HFFc6 (cell line): ENCODE measurements around the gene DMRTB1. TPM values are rescaled to one million over a fixed set of nuclear protein-coding genes. Genes with fewer than 3 reads are reported as not detected.

Experiments
- DNase-seq: peaks from one replicate; pipeline ENCODE4 v3.0.0-alpha.2; 2018
- H3K27ac Mint-ChIP-seq: 2 replicates; pipeline ENCODE4 v1.8.0; 2020; ENCODE audit warnings: mild to moderate bottlenecking, mixed read lengths
- H3K27me3 Mint-ChIP-seq: 2 replicates; pipeline ENCODE4 v1.8.0; 2021; ENCODE audit warnings: mild to moderate bottlenecking, moderate library complexity, mixed read lengths; ENCODE audit not compliant: insufficient read depth
- H3K36me3 Mint-ChIP-seq: 2 replicates; pipeline ENCODE4 v1.8.0; 2021; ENCODE audit warnings: low read depth, mixed read lengths
- H3K4me1 Mint-ChIP-seq: 2 replicates; pipeline ENCODE4 v1.8.0; 2020; ENCODE audit warnings: low read depth, mixed read lengths
- H3K4me3 Mint-ChIP-seq: 2 replicates; pipeline ENCODE4 v1.8.0; 2020; ENCODE audit warnings: mild to moderate bottlenecking, moderate library complexity, mixed read lengths
- H3K9me3 Mint-ChIP-seq: 2 replicates; pipeline ENCODE4 v1.8.0; 2020; ENCODE audit warnings: mild to moderate bottlenecking, mixed read lengths
- total RNA-seq, 6 experiments: library from RNA; stranded (reverse); fragmentation: NEBNext Ultra II Directional; extraction: Animal tissue kit (Norgen Biotek cat#: 25700); gene quantifications; 2 replicates in 1 of 6; 3 replicates in 5 of 6; pipeline ENCODE4 v1.2.3, GENCODE V29; 2021
- TF ChIP-seq, protein P1 (sequence below): fragments of 200-600 bp; sonication (generic); IDR thresholded peaks from 2 replicates; pipeline ENCODE4 v1.5.0; 2021; ENCODE audit warnings: antibody characterized with exemption, mild to moderate bottlenecking

DMRTB1 gene
- total RNA-seq, 6 experiments from 2014 or later, result not detected

DNA sequence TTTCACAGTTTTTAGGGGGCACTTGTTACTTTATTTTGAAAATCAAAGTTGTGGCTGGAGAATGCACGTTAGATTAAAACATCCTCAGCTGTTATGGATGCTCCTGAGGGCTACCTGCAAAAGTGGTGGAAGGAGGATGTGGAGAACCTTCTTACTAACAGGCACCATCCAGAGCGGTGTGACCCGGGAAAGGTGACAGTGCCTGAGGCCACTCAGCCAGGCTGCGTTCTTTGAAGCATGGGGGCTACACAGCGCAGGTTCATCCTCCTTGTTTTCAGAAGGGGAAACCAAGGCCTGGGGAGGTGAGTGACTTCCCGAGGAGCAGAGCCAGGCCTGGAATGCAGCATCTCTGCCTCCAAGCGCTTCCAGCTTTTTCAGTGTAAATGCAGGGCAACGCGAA is 24.0 kb downstream of the DMRTB1 start:
- no peak overlapping the region for H3K4me3 Mint-ChIP-seq
- no peaks in the 10 kb centered on the region for H3K9me3 Mint-ChIP-seq
- H3K27me3 Mint-ChIP-seq, result peaks cover 52% of the 10 kb centered on the region
- H3K4me1 Mint-ChIP-seq, result no peaks in the 10 kb centered on the region
- H3K36me3 Mint-ChIP-seq, result no peaks in the 10 kb centered on the region
- TF ChIP-seq, protein P1, sequence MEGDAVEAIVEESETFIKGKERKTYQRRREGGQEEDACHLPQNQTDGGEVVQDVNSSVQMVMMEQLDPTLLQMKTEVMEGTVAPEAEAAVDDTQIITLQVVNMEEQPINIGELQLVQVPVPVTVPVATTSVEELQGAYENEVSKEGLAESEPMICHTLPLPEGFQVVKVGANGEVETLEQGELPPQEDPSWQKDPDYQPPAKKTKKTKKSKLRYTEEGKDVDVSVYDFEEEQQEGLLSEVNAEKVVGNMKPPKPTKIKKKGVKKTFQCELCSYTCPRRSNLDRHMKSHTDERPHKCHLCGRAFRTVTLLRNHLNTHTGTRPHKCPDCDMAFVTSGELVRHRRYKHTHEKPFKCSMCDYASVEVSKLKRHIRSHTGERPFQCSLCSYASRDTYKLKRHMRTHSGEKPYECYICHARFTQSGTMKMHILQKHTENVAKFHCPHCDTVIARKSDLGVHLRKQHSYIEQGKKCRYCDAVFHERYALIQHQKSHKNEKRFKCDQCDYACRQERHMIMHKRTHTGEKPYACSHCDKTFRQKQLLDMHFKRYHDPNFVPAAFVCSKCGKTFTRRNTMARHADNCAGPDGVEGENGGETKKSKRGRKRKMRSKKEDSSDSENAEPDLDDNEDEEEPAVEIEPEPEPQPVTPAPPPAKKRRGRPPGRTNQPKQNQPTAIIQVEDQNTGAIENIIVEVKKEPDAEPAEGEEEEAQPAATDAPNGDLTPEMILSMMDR, result no peak
- no peak overlapping the region for H3K27ac Mint-ChIP-seq
- DNase-seq, result no peak

DNA sequence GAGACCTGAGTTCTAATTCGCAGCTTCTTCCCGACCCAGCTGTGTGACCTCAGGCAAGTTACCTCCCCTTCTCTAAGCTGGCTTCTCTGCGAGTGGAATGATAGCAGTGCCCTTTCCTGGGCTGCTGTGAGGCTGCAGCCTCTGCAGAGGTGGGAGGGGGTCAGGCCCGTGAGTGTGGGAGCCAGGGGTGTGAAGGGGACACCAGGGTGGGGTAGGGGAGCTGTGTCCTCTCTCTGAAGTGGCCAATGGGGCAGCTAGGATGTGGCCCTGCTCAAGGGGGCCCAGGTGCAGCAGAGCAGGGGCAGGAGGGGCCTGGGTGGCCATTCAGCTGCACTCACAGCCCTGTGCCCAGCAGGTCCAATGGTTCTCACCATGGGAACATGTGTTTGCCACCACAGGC is 24.5 kb downstream of the DMRTB1 start:
- H3K27me3 Mint-ChIP-seq, result peaks cover 57% of the 10 kb centered on the region
- H3K4me3 Mint-ChIP-seq, result no peak overlapping the region
- TF ChIP-seq, protein P1, result no peak
- no peak for DNase-seq
- no peaks in the 10 kb centered on the region for H3K36me3 Mint-ChIP-seq
- H3K9me3 Mint-ChIP-seq, result no peaks in the 10 kb centered on the region
- H3K27ac Mint-ChIP-seq, result no peak overlapping the region
- H3K4me1 Mint-ChIP-seq, result no peaks in the 10 kb centered on the region

DNA sequence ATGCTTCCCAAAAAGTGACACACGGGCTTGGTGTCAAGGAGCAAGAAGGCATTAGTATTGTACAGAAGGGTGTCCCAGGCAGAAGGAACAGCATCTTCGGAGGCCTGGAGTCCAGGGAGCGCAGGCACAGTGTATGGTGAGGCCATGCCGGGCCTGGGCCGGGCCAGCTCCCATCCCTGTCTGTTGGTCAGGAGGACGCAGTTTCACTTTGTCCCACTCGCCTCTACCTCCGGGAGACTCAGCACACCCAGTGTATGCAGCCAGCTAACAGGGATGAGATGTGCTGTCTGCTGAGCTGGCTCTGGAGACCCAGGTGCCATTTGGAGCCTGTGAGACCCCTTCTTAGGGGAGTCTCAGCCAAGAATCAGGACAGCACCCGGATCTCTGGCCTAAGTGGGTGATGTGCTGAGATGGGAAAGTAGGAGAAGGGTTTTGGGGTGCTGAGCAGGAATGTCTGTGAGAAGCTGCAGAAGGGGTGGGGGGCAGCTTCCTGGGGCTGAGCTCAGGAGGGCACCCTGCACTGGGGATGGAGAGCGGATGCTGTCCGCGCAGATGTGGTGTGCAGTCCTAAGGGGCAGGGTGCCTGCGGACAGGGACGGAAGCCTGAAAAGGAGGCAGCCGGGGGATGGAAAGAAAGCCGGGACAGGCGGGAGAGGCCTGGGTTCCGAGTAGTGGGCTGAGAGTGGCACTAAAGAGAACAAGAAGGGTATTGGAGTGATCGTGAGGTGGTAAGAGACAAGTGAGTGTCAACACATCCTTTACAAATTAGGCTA is 25.7 kb downstream of the DMRTB1 start:
- TF ChIP-seq, protein P1, result no peak
- Mint-ChIP-seq H3K27me3 (peaks cover 57% of the 10 kb centered on the region), H3K36me3 (peaks cover 5% of the 10 kb centered on the region; the same call in 1 of the 2 replicates), H3K27ac (no peak overlapping the region), H3K4me1 (no peaks in the 10 kb centered on the region), H3K4me3 (no peak overlapping the region), H3K9me3 (peaks cover 8% of the 10 kb centered on the region)
- no peak for DNase-seq

DNA sequence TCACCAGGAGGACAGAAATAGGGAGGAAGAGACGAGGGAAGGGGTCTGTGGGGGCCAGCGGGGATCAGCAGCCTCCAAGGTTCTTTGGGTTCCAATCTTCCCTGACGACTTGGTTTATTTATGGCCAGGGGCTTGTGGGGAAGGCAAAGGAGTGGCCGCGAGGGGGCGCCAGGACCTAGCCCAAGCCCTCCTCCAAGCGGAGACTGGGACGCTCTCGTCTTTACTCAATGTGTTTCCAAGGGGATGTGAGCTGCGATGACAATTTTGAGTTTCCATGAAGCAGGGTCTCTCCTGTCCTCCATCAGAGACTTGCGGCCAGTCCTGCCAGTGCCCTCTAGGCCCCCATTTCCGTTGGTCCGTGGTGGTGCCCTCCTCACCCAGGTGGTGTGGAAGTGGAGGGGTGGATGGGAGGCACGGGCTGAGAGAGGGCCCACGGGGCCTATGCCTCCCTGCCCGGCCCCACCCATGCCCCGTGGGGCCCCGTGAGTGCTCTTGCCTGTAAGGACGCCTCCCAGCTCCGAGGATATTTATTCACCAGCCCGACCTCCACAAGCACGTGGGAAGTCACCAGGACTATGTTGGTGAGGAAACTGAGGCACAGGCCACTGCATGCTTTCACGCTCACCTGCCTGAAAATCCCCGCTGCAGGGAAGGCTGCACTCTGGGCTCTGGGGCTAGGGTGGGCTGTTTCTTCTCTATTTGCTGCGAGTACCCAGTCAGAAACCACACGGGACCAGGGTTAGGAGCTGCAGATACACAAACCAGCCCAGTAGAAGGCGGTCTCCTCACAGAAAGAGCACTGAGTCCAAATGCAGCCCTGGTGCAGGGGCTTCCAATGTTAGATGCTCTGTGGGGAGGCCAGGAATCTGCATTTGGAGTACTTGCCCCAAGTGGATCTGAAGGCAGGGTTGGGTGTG is 26.5 kb downstream of the DMRTB1 start:
- Mint-ChIP-seq H3K4me3 (no peak overlapping the region), H3K9me3 (peaks cover 13% of the 10 kb centered on the region), H3K36me3 (peaks cover 5% of the 10 kb centered on the region; the same call in 1 of the 2 replicates), H3K4me1 (no peaks in the 10 kb centered on the region), H3K27me3 (peaks cover 53% of the 10 kb centered on the region), H3K27ac (no peak overlapping the region)
- TF ChIP-seq, protein P1, result peak; percentile 95
- DNase-seq, result peak; percentile 44

DNA sequence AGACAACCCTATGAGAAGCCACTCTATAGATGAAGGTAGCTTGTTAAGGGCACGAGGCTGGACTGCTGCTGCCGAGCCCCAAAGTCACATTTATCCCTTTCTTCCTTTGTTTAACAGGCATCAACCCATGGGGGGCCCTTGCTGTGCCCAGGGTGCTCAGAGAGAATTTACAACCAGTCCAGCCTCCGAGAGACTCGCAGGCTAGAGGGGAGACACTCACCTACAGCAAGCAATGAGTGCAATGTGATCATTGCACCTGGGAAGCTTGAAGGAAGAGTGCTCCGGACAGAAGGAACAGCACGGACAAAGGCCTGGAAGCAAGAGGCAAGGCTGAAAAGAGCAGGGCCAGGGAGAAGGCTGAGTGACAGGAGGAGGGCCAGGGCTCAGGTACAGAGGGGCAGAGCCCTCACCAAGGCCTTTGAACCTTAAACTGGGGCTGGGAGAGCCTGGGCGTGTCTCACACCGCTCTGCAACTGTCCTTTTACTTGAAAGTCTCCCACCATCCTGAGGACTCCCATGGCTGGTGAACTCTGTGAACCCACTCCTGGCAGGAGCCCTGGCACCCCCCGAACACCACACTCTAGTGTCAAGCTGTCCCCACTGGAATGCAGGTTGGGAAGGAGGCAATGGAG is 27.3 kb downstream of the DMRTB1 start:
- Mint-ChIP-seq H3K27ac (no peak overlapping the region), H3K4me1 (no peaks in the 10 kb centered on the region), H3K9me3 (peaks cover 13% of the 10 kb centered on the region), H3K36me3 (peaks cover 5% of the 10 kb centered on the region; the same call in 1 of the 2 replicates), H3K27me3 (peaks cover 55% of the 10 kb centered on the region), H3K4me3 (no peak overlapping the region)
- DNase-seq, result no peak
- TF ChIP-seq, protein P1, result no peak
